Subcutaneous adipose tissue (tissue), 4 donors: ENCODE data around the gene LIX1. TPM values are rescaled to one million over a fixed set of nuclear protein-coding genes. Genes with fewer than 3 reads are reported as not detected.

Experiments used
- CTCF ChIP-seq: fragments of 450-650 bp; IDR thresholded peaks from one replicate; pipeline ENCODE4 v1.5.1; 2016; ENCODE audit warnings: low read depth, mild to moderate bottlenecking, control low read depth, antibody characterized with exemption, moderate library complexity
- total RNA-seq, 4 donors: library from RNA; depleted of rRNA; stranded (reverse); fragments of >200 nt; gene quantifications; one replicate each; pipeline ENCODE4 v1.1.0, GENCODE V29; 2016

Gene LIX1
- total RNA-seq, 4 donors from 2014 or later, result not detected

- no peak for TF ChIP-seq CTCF
Measured at GRCh38 chr5:97102010-97102470, 40.4 kb downstream of the LIX1 start.

DNA sequence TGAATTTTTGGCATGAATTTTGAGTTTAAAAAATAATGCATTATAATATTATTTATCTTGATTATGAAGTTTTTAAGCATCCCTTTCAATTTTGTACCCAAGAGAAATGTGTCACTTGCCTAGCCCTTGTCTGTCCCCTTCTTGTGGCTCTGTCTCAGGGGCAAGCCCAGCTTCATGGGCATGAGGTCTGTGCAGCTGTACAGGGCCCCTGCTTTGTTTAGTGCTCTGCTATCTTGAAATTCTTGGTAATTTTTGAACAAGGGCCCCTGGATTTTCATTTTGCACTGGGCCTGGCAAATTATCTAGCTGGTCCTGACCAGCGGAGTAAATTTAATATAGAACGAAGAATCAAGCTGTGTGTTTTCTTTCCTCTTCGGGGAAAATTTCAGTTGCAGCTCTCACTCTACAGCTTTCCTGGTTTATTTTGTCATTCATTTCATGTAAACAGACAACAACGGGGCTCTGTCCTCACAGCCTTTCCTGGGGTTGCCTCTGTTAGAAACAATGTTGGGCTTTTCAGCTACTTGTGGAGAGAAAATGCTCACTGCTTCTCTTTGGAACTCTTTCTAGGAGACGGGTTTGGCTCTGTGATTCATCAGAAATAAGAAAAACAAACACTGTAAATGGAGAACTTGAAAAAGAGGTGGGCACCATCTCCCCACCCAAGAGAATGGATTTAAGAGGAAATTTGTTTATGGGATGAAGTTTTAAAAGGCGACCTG is 41.1 kb downstream of the LIX1 start:
- TF ChIP-seq CTCF, result no peak

DNA sequence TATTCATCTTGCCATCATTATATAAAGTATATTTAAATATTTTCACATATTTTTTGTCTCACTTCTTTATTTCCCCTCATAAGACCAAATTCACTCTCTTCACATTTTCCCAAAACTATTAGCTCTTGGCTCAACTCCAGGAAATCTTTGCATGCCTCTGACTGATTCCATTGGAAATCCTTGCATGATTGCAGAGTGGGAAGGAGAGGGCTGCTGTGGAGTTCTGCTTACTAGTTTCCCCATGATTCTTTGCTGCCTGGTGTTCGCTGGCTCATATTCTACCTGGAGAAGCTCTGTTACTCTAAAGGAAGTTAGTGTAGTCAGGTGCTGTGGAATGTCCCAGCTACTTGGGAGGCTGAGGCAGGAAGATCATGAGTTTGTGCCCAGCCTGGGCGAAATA is 41.9 kb downstream of the LIX1 start:
- TF ChIP-seq CTCF, result no peak

GRCh38 chr5:97098922-97099321 is 43.5 kb downstream of the LIX1 start:
- TF ChIP-seq CTCF, result no peak

- TF ChIP-seq CTCF, result no peak
Measured at GRCh38 chr5:97097326-97098230, 44.8 kb downstream of the LIX1 start.

DNA sequence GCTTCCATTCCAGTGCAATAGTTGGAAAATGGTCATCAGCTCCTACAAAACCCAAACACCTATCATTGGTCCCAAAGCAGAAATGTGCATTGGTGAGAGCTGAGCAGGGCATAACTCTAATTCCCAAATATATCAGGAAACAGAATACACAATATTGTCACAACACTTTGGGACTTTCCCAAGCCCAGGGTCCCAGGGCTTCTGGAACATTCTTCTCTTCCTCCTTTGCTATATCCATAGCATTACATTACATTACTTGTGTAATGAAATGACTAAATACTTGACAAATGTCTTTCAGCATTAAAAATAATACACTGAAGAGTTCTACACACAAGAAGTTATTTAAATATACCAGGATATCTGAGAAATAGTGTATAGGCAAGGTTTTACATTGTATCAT is 45.6 kb downstream of the LIX1 start:
- TF ChIP-seq CTCF, result no peak

DNA sequence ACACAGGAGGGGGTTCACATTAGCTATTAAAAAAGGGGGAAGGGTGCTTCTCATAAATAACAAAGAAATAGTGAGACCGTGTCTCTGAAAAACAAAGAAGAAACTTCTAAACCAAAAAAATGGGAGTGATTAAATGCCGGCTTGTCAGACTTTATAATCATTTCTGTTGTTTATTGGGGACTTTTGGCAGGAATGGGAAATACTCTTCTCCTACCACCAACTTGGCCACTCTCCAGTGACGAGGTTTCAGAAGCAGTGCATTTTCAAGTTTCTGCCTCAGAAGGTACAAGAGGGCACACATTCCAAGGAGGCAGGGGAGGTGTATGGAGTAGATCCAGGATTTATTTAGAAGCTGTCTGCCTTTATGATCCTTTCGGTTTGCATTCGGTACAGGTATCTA is 46.2 kb downstream of the LIX1 start:
- TF ChIP-seq CTCF, result no peak
